OCI-LY3 (cell line): ENCODE measurements around the gene DUSP9.

Experiments used
- CTCF ChIP-seq: fragments of 200-600, 300-600 bp; sonication (generic); IDR thresholded peaks from 2 replicates; pipeline ENCODE4 v1.5.1; 2014; ENCODE audit warnings: antibody characterized with exemption, low read length, low read depth
- EZH2phosphoT487 ChIP-seq: fragments of 200-600 bp; shearing (Covaris generic); IDR thresholded peaks from 2 replicates; pipeline ENCODE4 v1.6.1; 2018; ENCODE audit warnings: antibody characterized with exemption, mixed run types, low read depth

DNA sequence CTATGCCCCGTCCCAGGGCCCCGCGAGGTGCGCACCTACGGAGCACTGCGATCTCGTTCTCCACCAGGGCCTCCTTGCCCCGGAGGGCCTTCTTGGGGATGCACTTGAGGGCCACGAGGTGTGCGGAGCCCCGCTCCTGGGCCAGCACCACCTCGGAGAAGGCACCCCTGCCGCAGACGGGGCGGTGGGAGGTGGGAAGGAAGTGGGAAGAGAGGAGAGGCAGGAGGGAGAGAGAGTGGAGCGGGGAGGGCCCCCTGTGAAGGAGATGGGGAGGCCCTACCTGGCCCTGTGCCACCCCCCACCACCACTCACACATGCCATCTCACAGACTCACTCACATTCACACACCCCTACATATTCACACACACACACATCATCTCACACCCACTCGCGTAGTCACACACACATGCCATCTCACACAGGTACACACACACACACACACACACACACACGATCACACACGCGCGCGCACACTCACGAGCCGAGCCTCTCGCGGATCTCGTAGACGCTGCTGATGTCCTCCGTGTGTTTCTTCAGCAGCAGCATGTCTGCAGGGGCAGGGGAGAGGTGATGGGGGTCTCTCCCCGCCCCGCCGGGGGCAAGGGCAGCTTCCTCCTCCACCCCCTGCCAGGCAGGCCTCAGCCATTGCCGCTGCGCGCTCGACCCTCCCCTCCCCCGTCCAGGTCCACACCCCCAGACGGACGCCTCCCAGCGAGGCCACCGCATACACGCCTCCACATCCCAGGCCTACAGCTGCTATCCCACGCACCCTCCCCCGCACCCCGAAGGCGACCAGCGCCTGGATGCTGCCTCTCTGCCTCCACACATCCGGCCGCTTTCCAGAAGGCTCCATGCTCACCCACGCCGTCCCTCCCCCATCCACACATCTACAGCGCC lies 25.8 kb downstream of the DUSP9 start:
- TF ChIP-seq CTCF = no peak
- TF ChIP-seq EZH2phosphoT487 = no peak
